K562 (cell line): ENCODE data around the gene ADAM33. TPM values are rescaled to one million over a fixed set of nuclear protein-coding genes. Genes with fewer than 3 reads are reported as not detected.

ENCODE experiments used
- ATAC-seq: fragments of 200-7000 bp; cut with Tn5 transposase; 3 replicates; pipeline ENCODE4 v1.9.1; 2020; ENCODE audit warnings: moderate library complexity
- BruUV-seq: library from RNA; stranded (reverse); fragments of 400-500 nt; replicated peaks from 2 replicates; lab custom pipeline; 2021; lab: Mats Ljungman, UMichigan
- CTCF ChIA-PET: fragments of 300-600 bp; formaldehyde crosslinking; extraction: SDS; loops from one replicate; lab custom pipeline; 2021; ENCODE audit warnings: low intra/inter-chr PET ratio; lab: Yijun Ruan, JAX
- POLR2A ChIA-PET: fragments of 300-600, 350-650 bp; sonication (Branson Sonifier 250); formaldehyde crosslinking; extraction: SDS; loops from one replicate; lab custom pipeline; 2021; ENCODE audit warnings: antibody characterized with exemption, inconsistent platforms; lab: Yijun Ruan, JAX
- DNase-seq, 4 experiments: peaks; one replicate each; pipeline versions ENCODE4 v3.0.0 to v3.0.0-alpha.2; 2011 to 2018; ENCODE audit warnings: low spot score in 3 of 4, mixed read lengths in 3 of 4; ENCODE audit errors: extremely low read depth in 1 of 4
- FAIRE-seq: peaks from 2 replicates; lab custom pipeline; 2011; peaks lifted over from hg19 to GRCh38; lab: Jason Lieb, UNC
- H2AFZ ChIP-seq: 2 replicates; pipeline ENCODE4 v1.6.0; 2011; ENCODE audit warnings: low read depth, low read length, control low read depth, inconsistent platforms
- H3K27ac ChIP-seq: fragments of 200-600 bp; 3 replicates; pipeline ENCODE4 v1.8.0; 2011; ENCODE audit warnings: low read depth, mild to moderate bottlenecking, control low read depth, inconsistent platforms, low read length, moderate library complexity, mixed read lengths; ENCODE audit errors: extremely low read depth
- H3K27me3 ChIP-seq, 2 experiments: fragments of 300-600 bp in 1 of 2; 2 replicates in 1 of 2; 3 replicates in 1 of 2; pipeline versions ENCODE4 v1.6.0 to v1.8.0; 2011; ENCODE audit warnings: inconsistent platforms in 2 of 2, low read length in 2 of 2, mild to moderate bottlenecking in 1 of 2, mixed read lengths in 1 of 2, moderate library complexity in 1 of 2; ENCODE audit not compliant: control insufficient read depth in 2 of 2, insufficient read depth in 2 of 2
- H3K36me3 ChIP-seq: fragments of 300-600 bp; 3 replicates; pipeline ENCODE4 v1.8.0; 2011; ENCODE audit warnings: mild to moderate bottlenecking, low read length, inconsistent platforms; ENCODE audit not compliant: control insufficient read depth, insufficient read depth
- H3K4me1 ChIP-seq, 2 experiments: fragments of 200-600 bp in 1 of 2; replicated peaks in 1 of 2; 2 replicates in 1 of 2; 3 replicates in 1 of 2; pipeline versions ENCODE4 v1.5.1 to v1.8.0; 2011; ENCODE audit warnings: inconsistent platforms in 2 of 2, low read length in 2 of 2, mild to moderate bottlenecking in 1 of 2, mixed read lengths in 1 of 2, moderate library complexity in 1 of 2; ENCODE audit not compliant: control insufficient read depth in 2 of 2, insufficient read depth in 2 of 2
- H3K4me2 ChIP-seq: 2 replicates; pipeline ENCODE4 v1.6.1; 2011; ENCODE audit warnings: low read length, control low read depth, inconsistent platforms, mixed read lengths; ENCODE audit not compliant: insufficient read depth
- H3K4me3 ChIP-seq: fragments of 200-600 bp; sonication (generic), shearing (Covaris generic); 2 replicates; pipeline ENCODE4 v1.5.1; 2016; ENCODE audit warnings: control low read depth, inconsistent platforms
- H3K79me2 ChIP-seq: fragments of 200-600 bp; 3 replicates; pipeline ENCODE4 v1.8.0; 2011; ENCODE audit warnings: low read length, inconsistent platforms; ENCODE audit not compliant: control insufficient read depth, insufficient read depth
- H3K9ac ChIP-seq, 2 experiments: 2 replicates each; pipeline versions ENCODE4 v1.6.0 to v1.6.1; 2011; ENCODE audit warnings: low read depth in 2 of 2, low read length in 2 of 2, control low read depth in 1 of 2, inconsistent platforms in 1 of 2, mild to moderate bottlenecking in 1 of 2, mixed read lengths in 1 of 2; ENCODE audit not compliant: insufficient read depth in 1 of 2
- H3K9me1 ChIP-seq: one replicate; pipeline ENCODE4 v1.6.0; 2011; ENCODE audit warnings: inconsistent platforms, mild to moderate bottlenecking, low read length, moderate library complexity; ENCODE audit not compliant: control insufficient read depth, insufficient read depth
- H3K9me3 ChIP-seq: replicated peaks from 2 replicates; pipeline ENCODE4 v1.5.1; 2011; ENCODE audit warnings: low read depth, low read length, inconsistent platforms; ENCODE audit not compliant: control insufficient read depth, insufficient read depth
- H4K20me1 ChIP-seq: replicated peaks from 2 replicates; pipeline ENCODE4 v1.6.1; 2011; ENCODE audit warnings: low read length, inconsistent platforms, mixed read lengths; ENCODE audit not compliant: control insufficient read depth, insufficient read depth
- ARID3A ChIP-seq: IDR thresholded peaks from 2 replicates; pipeline ENCODE4 v1.6.1; 2012; ENCODE audit warnings: low read depth, low read length, improper control_type of control experiment, borderline replicate concordance
- BRD4 ChIP-seq: fragments of 200-600 bp; sonication (generic); IDR thresholded peaks from 2 replicates; pipeline ENCODE4 v1.6.1; 2017; ENCODE audit warnings: inconsistent platforms
- CREB1 ChIP-seq, 2 experiments: sonication (generic) in 1 of 2; formaldehyde crosslinking in 1 of 2; IDR thresholded peaks; 2 replicates each; pipeline versions ENCODE4 v1.6.1 to v1.8.0; 2012 to 2022; ENCODE audit warnings: inconsistent platforms in 1 of 2, mild to moderate bottlenecking in 1 of 2, missing genetic modification reagents in 1 of 2, moderate library complexity in 1 of 2
- HES1 ChIP-seq: fragments of 450-650 bp; IDR thresholded peaks from 2 replicates; pipeline ENCODE4 v1.6.1; 2016; ENCODE audit warnings: low read depth, mild to moderate bottlenecking, moderate library complexity
- HMG20A ChIP-seq: fragments of 450-650 bp; formaldehyde crosslinking; conservative IDR thresholded peaks from 2 replicates; pipeline ENCODE4 v1.4.0; 2020; ENCODE audit warnings: mild to moderate bottlenecking, mixed read lengths
- HNRNPL ChIP-seq: fragments of 200-400 bp; formaldehyde crosslinking; IDR thresholded peaks from 2 replicates; pipeline ENCODE4 v1.6.1; 2017; ENCODE audit warnings: low read depth, mild to moderate bottlenecking, low read length
- MEF2A ChIP-seq: IDR thresholded peaks from 2 replicates; pipeline ENCODE4 v1.6.1; 2011; ENCODE audit warnings: low read depth, mild to moderate bottlenecking, low read length, moderate library complexity; ENCODE audit not compliant: control insufficient read depth
- NFATC3 ChIP-seq: fragments of 450-650 bp; IDR thresholded peaks from 2 replicates; pipeline ENCODE4 v1.6.1; 2017; ENCODE audit warnings: mild to moderate bottlenecking
- POLR2H ChIP-seq: IDR thresholded peaks from 2 replicates; pipeline ENCODE4 v1.6.1; 2016; ENCODE audit warnings: missing genetic modification characterization, low read depth, mild to moderate bottlenecking, control low read depth, missing compliant biosample characterization, moderate library complexity
- RBM15 ChIP-seq: fragments of 200-400 bp; formaldehyde crosslinking; IDR thresholded peaks from 2 replicates; pipeline ENCODE4 v1.6.1; 2018; ENCODE audit warnings: mild to moderate bottlenecking, low read length, moderate library complexity; ENCODE audit not compliant: insufficient read depth
- SIX5 ChIP-seq, 2 experiments: IDR thresholded peaks; 2 replicates each; pipeline ENCODE4 v1.6.1; 2011; ENCODE audit warnings: low read length in 2 of 2, borderline replicate concordance in 1 of 2, low read depth in 1 of 2, mild to moderate bottlenecking in 1 of 2, moderate library complexity in 1 of 2; ENCODE audit not compliant: insufficient read depth in 1 of 2
- SUPT5H ChIP-seq: fragments of 450-650 bp; IDR thresholded peaks from 2 replicates; pipeline ENCODE4 v1.6.1; 2016
- ZNF444 ChIP-seq: fragments of 250-450 bp; sonication (Bioruptor Pico); IDR thresholded peaks from 2 replicates; pipeline ENCODE4 v1.4.0; 2020; ENCODE audit warnings: mild to moderate bottlenecking, moderate library complexity
- WGBS: fragments of 100-300 bp; shearing (Covaris generic); methylation state at CpG from one replicate; pipeline ENCODE4 v1.1.6; 2016; ENCODE audit warnings: low coverage, mixed read lengths; ENCODE audit not compliant: insufficient coverage; ENCODE audit errors: missing lambda C conversion rate; 5-methylcytosine and 5-hydroxymethylcytosine counted together
- in situ Hi-C: fragments of 300-500 bp; cut with MboI; formaldehyde crosslinking; loops from 4 replicates; pipeline ENCODE4 v1.15.0; 2018; ENCODE audit warnings: inconsistent platforms, mixed read lengths
- intact Hi-C: fragments of 100-400 bp; cut with micrococcal nuclease; formaldehyde crosslinking; loops from 2 replicates; pipeline ENCODE4 v1.14.2; 2022
- polyA plus RNA-seq, 8 experiments: library from polyadenylated mRNA; depleted of rRNA in 4 of 8; stranded (reverse) in 5 of 8; unstranded in 3 of 8; fragments of >200 nt; fragmentation: Nextera tagmentation in 2 of 8; fragmentation: Illumina TruSeq in 1 of 8; extraction: Ambion mirVana in 2 of 8; extraction: Trizol in 1 of 8; gene quantifications; 2 replicates each; pipeline versions ENCODE4 v1.2.1 to v1.2.3, GENCODE V29; 2011 to 2014; ENCODE audit warnings: inconsistent platforms in 1 of 8, missing spikeins in 1 of 8
- total RNA-seq, 7 experiments: library from RNA; depleted of rRNA in 6 of 7; stranded (reverse); fragments of >200 nt in 6 of 7; fragmentation: Illumina TruSeq in 2 of 7; extraction: Trizol in 2 of 7; gene quantifications; 2 replicates each; pipeline versions ENCODE4 v1.2.1 to v1.2.3, GENCODE V29; 2011 to 2021; ENCODE audit warnings: low replicate concordance in 1 of 7
- TF ChIP-seq, protein P1 (sequence below): fragments of 250-450 bp; sonication (Bioruptor Pico); IDR thresholded peaks from 2 replicates; pipeline ENCODE4 v1.4.0; 2020; ENCODE audit warnings: mild to moderate bottlenecking, moderate library complexity
- TF ChIP-seq, protein P2 (sequence below): sonication (generic); formaldehyde crosslinking; IDR thresholded peaks from 2 replicates; pipeline ENCODE4 v1.4.0; 2020; ENCODE audit warnings: mild to moderate bottlenecking, missing genetic modification reagents

Gene ADAM33
- total and polyA plus RNA-seq, 9 of the 15 experiments (the other 6 are each of a cell fraction or from before 2014, with no cell fraction given): not detected

DNA sequence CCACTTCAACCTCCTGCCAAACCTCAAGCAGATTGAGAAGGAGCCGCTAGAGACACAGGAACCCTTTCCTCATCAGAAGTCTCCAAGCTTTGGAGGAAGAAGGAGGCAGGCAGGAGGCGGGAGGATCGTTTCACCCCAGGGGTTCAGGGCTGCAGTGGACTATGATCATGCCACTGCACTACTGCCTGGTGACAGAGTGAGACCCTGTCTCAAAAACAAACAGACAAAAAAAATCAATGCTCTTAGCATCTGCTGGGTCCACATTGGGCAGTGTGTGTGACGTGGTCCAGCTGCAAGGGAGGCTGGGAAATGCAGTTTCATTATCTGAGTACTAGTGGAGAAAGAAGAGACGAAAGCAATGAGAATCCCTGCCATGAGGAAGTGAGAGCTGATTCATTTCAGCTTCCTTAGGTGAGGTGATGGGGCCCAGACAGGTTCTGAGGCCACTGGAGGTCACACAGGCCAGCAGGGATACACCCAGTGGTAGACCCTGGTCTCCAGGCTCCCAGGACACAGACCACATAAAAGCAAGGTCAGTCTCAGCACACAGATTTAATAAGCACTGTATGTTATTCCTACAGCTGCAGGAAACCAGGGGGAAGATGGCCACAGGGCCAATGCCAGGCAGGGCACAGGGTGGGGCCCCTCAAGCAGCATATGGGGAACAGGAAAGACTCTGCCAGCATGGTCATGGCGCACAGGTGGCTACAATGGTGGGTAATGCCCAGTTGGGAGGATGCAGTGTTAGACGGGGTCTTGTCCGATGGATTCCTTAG lies 22.9 kb downstream of the ADAM33 start:
- H3K27ac ChIP-seq: no peak overlapping the region
- H3K9ac ChIP-seq: no peak overlapping the region
- no peak for FAIRE-seq
- ChIA-PET POLR2A (interaction anchor here (0.6 kb wide), 1 partner anchor 423 kb away, joined by 3 read pairs; no protein-coding TSS in a partner anchor), CTCF (no interaction called here)
- no peaks in the 10 kb centered on the region for H3K79me2 ChIP-seq
- WGBS: 8% methylated on average over 6 of the region's 8 CpGs
- no peak for DNase-seq
- H3K9me3 ChIP-seq: no peaks in the 10 kb centered on the region
- intact Hi-C loops: no loop called here
- no peaks in the 10 kb centered on the region for H3K36me3 ChIP-seq
- no peak overlapping the region for H3K4me2 ChIP-seq
- no peaks in the 10 kb centered on the region for H3K9me1 ChIP-seq
- no peaks in the 10 kb centered on the region for H4K20me1 ChIP-seq
- no peak overlapping the region for H2AFZ ChIP-seq
- no TSS peak for BruUV-seq
- H3K4me3 ChIP-seq: no peak overlapping the region
- peaks cover 0 to 52% of the 10 kb centered on the region in 2 experiments; a peak in 4 of 5 replicates for H3K27me3 ChIP-seq
- H3K4me1 ChIP-seq: peaks cover 0 to 5% of the 10 kb centered on the region in 2 experiments; a peak in 2 of 5 replicates
- in situ Hi-C loops: no loop called here
- peak; percentile 62; the same call in 2 of the 3 replicates for ATAC-seq
- TF ChIP-seq HNRNPL (no peak), ARID3A (no peak), CREB1 (IDR thresholded peaks at IDR 0.05) (peak; percentile 38; the same call in 1 of the 2 replicates), CREB1 (CRISPR knock-in tag; IDR thresholded peaks at IDR 0.05) (peak; percentile 22; the same call in 1 of the 2 replicates), SIX5 (IDR thresholded peaks at IDR 0.05; ENCODE audit: borderline replicate concordance in 1 of 2, insufficient read depth in 1 of 2, low read depth in 1 of 2, low read length in 2 of 2) (peak; percentile 21 to 25; a peak in 2 of 4 replicates), POLR2H (tag) (no peak), HMG20A (CRISPR knock-in tag) (no peak), MEF2A (no peak), RBM15 (no peak), ZNF444 (no peak), NFATC3 (no peak), SUPT5H (no peak), BRD4 (no peak), HES1 (no peak)
- TF ChIP-seq, protein P1, sequence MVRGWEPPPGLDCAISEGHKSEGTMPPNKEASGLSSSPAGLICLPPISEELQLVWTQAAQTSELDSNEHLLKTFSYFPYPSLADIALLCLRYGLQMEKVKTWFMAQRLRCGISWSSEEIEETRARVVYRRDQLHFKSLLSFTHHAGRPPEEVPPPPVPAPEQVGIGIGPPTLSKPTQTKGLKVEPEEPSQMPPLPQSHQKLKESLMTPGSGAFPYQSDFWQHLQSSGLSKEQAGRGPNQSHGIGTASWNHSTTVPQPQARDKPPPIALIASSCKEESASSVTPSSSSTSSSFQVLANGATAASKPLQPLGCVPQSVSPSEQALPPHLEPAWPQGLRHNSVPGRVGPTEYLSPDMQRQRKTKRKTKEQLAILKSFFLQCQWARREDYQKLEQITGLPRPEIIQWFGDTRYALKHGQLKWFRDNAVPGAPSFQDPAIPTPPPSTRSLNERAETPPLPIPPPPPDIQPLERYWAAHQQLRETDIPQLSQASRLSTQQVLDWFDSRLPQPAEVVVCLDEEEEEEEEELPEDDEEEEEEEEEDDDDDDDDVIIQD (CRISPR knock-in tag): no peak
- TF ChIP-seq, protein P2, sequence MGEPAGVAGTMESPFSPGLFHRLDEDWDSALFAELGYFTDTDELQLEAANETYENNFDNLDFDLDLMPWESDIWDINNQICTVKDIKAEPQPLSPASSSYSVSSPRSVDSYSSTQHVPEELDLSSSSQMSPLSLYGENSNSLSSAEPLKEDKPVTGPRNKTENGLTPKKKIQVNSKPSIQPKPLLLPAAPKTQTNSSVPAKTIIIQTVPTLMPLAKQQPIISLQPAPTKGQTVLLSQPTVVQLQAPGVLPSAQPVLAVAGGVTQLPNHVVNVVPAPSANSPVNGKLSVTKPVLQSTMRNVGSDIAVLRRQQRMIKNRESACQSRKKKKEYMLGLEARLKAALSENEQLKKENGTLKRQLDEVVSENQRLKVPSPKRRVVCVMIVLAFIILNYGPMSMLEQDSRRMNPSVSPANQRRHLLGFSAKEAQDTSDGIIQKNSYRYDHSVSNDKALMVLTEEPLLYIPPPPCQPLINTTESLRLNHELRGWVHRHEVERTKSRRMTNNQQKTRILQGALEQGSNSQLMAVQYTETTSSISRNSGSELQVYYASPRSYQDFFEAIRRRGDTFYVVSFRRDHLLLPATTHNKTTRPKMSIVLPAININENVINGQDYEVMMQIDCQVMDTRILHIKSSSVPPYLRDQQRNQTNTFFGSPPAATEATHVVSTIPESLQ (CRISPR knock-in tag): no peak
